HEK293T (cell line): Measurements from ENCODE around the gene CHSY3.

Source experiments
- ELF4 ChIP-seq: fragments of 450-650 bp; IDR thresholded peaks from 2 replicates; pipeline ENCODE4 v1.6.1; 2017; ENCODE audit warnings: antibody characterized with exemption
- FOXA1 ChIP-seq: fragments of 450-650 bp; IDR thresholded peaks from 2 replicates; pipeline ENCODE4 v1.6.1; 2016; ENCODE audit warnings: mild to moderate bottlenecking
- FOXK2 ChIP-seq: fragments of 450-650 bp; IDR thresholded peaks from 2 replicates; pipeline ENCODE4 v1.6.1; 2016; ENCODE audit warnings: mild to moderate bottlenecking
- FOXM1 ChIP-seq: fragments of 450-650 bp; IDR thresholded peaks from 2 replicates; pipeline ENCODE4 v1.6.1; 2017; ENCODE audit warnings: mild to moderate bottlenecking, borderline replicate concordance
- HDGF ChIP-seq: fragments of 450-650 bp; IDR thresholded peaks from 2 replicates; pipeline ENCODE4 v1.6.1; 2017; ENCODE audit warnings: antibody characterized with exemption, borderline replicate concordance
- L3MBTL2 ChIP-seq: fragments of 450-650 bp; conservative IDR thresholded peaks from 2 replicates; pipeline ENCODE4 v1.6.1; 2016; ENCODE audit warnings: mild to moderate bottlenecking
- SP1 ChIP-seq: fragments of 450-650 bp; IDR thresholded peaks from 2 replicates; pipeline ENCODE4 v1.6.1; 2017
- SUZ12 ChIP-seq: fragments of 450-650 bp; IDR thresholded peaks from 2 replicates; pipeline ENCODE4 v1.6.1; 2016; ENCODE audit warnings: mild to moderate bottlenecking

GRCh38 chr5:130037905-130038304 lies 133.6 kb downstream of the CHSY3 start:
- no peak for TF ChIP-seq SP1
- no peak for TF ChIP-seq ELF4
- TF ChIP-seq FOXA1: no peak
- TF ChIP-seq HDGF: no peak
- no peak for TF ChIP-seq SUZ12
- no peak for TF ChIP-seq L3MBTL2
- no peak for TF ChIP-seq FOXK2
- TF ChIP-seq FOXM1: no peak
